ENCODE data around the gene TP73.
A peak's percentile ranks its signal among the peaks of the same experiment; 100 is the strongest.

Gene TP73

DNA sequence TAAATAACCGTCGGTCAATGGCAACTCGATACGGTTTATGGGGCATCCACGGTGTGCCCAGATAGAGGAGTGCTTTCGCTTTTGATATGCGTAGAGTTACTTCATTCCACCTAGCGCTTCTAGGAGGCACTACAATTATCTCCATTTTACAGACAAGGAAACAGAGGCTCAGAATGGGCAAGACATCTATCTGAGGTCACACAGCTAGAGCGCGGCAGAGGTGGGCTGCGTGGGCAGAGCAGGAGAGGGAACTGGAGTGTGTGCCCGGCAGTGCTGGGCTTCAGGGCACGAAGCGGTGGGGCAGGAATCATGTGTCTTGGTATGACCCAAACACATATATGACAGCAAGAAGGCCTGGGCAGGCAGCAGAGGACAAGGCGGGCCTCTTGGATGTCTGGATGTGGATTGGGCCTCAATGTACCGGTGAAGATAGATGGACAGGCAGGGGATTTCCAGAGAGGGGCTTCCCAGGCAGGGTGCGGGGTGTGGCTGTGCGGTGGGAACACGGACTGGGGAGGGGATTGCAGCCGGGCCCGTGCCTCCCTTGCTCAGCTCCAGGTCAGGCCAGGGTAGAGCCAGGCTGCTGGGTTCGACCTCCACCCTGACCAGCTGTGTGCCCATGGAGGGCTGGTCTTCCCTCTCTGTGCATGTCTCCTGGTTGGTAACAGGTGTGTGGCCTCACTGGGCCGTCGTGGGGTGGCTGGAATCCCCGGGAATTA is 21.2 kb downstream of the TP73 start:
- peak; percentile 42 for DNase-seq (ENCODE audit: low spot score)

DNA sequence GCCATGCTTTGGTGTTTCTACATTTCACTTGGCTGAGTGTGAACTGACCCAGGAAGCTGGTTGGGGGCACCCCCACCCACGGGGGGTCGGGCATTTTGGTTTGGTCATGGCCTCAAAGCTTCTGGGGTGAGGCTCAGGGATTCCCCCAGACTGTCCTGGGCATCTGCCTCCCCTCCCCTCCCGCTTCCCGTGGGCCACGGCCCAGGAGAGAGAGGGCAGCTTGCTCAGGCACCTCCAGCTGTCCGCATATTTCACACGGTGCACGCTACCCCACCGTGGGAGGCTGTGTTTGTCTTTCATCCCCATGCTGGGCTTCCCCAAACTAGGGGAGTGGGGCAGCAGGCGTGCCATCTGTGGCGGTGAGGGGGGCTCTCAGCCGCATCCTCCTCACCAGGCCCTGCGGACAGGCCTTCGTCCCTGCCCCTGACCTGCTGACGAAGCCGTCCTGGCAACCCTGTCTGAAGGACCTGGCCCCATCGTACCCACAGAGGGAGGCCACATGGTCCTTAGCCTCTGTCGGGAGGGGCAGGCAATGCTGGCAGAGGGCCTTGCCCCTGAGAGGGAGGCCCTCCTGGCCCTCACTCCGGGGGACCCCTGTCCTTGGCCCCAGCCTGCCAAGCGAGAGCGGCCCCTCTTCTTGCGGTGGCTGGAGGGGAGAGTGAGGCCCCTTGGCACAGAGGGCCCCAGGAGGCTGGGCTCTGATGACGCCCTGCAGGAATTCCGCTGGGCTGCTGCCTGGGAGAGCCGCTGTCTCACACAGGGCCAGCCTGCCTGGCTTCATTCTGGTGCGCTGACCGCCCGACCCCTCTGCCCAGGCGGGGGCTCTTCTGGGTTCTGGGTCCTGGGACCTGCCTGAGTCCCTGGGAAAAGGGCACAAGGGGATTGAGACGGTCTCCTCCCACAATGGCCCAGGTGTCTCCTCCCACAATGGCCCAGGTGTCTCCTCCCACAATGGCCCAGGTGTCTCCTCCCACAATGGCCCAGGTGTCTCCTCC is 22.1 kb downstream of the TP73 start:
- DNase-seq (ENCODE audit: low spot score), result no peak

DNA sequence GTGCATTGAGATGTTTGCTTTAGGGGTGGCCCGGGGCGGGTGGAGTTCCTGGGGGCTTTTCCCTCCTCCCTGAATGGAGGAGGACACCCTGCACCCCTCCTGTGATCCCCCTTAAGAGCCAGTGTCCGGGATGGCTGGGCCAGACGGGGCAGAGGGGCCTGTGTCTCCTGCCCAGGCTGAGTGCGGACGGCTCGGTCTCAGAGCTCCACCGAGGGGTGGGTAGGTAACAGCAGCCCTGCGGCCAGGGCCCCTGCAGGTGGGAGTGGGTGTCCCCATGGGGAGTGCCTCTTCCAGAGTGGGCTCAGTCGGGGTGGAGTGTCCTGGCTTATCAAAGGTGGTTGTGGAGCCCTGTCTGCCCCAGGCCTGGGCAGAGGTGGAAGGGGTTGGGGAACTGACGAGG is 23.1 kb downstream of the TP73 start:
- DNase-seq (ENCODE audit: low spot score), result no peak

DNA sequence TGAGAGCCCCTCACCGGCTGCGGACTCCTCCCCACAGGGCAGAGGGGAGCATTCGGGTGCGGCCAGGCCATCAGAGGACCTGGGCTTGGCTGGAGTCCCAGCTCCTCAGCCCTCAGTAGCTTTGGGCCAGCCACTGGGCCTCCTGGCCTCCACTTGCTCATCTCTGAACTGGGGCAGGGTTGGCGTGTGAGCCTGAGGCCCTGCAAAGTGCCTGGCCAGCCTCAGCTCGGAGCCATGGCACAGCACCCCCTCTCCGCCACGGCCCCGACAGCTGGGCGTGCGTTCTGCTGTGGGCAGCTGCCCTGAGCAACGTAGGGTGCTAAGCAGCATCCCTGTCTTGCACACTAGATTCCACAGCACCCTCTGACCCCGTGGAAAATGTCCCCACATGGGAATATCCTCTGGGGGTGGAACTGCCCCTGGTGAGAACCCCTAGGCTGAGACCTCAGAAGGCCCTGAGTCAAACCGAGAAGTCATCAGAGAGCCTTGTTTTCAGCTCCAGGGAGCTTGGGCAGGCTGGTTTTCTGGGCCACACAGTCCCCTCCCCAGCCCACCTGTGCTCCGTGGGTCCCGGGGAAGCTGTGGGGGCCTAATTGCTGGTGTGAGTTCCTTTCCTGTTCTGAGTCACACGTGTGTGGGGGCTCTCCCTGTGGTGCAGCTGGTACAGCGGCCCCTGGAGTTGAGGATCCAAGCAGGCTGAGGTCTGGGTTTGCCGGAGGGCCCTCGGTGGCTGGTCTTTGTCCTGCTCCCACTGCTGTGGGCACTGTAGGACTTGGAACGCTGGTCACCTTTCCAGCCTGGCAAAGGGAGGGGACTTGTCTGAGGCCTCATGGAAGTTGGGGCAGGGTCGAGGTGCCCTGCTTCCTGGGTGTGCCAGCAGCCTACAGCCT is 24.5 kb downstream of the TP73 start:
- peak; percentile 28 for DNase-seq (ENCODE audit: low spot score)

DNA sequence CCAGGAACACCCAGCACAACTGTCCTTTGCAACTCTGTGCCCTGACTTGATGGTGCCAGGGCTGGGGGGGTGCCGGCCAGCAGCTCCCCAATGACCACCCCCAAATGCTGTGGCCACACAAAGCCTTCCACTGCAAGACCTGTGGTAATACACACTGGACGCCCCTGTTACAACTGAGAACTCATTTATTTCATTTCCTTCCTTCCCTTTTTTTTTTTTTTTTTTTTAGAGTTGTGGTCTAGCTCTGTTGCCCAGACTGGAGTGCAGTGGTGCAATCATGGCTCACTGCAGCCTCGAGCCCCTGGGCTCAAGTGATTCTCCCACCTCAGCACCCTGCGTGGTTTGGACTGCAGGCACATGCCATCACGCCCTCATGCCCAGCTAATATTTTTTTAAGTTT is 25.2 kb downstream of the TP73 start:
- no peak for DNase-seq (ENCODE audit: low spot score)

DNA sequence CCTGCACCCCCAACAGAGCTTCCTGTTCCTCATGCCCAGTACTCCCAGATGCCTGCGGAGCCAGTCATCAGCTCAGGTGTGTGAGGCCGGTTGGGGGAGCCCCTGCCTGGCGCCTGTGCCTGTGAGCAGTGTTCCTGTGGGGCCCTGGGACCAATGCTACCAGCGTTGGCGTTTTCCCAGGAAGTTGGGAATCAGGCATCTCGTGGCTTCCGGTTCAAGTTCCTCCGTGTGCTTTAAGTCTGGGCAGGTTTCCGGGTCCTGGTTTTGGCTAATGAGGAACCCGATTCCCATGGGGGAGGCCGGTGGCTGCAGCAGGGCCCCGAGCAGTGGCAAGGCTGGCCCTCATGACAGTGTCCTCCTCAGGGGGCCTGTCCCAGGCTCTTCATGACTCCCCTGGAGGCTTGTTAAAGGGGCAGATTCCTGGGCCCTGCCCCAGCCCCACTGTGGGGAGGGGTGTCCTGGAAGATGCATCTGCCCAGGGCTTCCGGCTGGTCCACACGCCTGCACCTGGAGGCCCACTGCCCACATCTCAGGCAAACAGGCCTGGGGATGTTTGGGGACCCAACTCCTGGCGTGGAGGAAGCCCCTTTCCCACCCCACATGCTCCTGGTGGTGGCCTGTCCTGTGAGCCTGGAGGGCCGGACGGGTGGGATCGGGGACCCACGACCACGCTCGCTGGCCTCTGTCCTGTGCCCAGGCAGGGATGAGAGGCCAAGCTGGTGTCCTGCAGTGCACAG is 26.2 kb downstream of the TP73 start:
- no peak for DNase-seq (ENCODE audit: low spot score)

DNA sequence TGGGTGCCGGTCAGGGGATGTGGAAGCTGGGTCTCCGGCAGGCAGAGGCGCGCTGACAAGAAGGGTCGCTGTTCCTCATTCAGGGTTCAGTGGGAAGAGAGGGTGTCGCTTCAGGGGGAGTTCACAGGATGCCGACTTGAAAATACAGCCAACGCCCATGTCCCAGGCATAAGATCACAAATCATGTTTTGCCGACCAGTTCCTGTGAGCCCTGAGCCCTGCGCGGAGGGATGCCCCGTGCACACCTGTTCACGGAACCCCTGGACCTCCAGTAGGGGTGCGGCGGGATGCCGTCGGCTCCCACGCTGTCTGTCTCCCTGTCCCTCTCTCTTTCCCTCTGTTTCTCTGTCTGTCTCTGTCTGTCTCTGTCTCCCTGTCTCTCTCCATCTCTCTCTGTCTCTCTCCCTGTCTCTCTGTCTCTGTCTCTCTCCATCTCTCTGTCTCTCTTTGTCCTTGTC is 26.8 kb downstream of the TP73 start:
- no peak for DNase-seq (ENCODE audit: low spot score)

DNA sequence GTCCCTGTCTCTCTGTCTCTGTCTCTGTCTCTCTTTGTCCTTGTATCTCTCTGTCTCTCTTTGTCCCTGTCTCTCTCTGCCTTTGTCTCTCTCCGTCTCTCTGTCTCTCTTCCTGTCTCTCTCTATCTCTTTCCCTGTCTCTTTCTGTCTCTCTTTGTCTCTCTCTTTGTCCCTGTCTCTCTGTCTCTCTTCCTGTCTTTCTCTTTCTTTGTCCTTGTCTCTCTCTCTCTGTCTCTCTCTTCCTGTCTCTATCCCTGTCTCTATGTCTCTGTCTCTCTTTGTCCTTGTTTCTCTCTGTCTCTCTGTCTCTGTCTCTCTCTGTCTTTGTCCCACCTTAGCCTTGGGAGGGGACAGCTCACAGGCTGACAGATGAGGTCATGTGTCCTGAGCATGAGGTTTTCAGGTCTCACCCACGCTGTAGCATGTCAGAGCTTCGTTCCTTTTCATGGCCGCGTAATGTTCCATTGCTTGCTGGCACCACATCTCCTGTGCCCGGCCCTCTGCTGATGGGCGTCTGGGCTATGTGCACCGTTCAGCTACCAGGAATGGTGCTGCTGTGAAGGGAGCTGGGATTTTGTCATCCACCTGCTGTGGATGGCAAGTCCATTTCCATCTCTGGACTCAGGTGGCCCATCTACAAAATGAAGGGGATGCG is 27.6 kb downstream of the TP73 start:
- no peak for DNase-seq (ENCODE audit: low spot score)

DNA sequence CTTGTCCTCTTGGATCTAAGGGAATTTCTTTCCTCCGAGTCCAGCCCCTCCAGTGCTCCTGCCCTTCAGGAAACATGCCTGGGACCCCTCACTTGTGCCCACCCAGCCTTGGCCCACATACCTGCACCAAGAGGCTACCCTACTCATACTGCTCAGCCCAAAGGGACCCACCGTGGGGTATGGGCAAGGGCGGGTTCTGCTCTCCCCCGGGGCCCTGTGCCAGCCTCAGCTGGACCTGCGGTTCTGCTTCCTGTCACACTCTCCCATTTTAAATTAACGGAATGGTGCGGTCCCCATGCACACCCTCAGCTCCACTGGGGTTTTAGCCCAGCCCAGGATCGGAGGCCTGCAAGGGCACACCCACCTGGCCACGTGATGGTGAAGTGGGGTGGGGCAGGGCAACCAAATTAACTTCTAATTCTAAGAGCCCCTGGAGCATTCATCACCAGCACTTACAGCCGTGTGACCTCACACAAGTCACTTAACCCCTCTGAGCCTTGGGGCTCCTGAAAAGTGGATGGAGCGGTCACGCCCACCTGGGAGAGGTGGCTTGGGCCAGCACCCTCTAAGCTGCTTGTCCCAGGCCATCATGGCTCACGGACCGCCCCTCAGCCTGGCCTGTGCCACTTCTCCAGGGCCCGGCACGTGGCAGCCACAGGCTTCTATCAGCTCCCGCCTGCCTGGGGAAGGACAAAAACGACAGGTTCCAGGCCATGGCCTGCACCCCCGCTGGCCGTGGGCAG is 28.3 kb downstream of the TP73 start:
- DNase-seq (ENCODE audit: low spot score), result peak; percentile 59

DNA sequence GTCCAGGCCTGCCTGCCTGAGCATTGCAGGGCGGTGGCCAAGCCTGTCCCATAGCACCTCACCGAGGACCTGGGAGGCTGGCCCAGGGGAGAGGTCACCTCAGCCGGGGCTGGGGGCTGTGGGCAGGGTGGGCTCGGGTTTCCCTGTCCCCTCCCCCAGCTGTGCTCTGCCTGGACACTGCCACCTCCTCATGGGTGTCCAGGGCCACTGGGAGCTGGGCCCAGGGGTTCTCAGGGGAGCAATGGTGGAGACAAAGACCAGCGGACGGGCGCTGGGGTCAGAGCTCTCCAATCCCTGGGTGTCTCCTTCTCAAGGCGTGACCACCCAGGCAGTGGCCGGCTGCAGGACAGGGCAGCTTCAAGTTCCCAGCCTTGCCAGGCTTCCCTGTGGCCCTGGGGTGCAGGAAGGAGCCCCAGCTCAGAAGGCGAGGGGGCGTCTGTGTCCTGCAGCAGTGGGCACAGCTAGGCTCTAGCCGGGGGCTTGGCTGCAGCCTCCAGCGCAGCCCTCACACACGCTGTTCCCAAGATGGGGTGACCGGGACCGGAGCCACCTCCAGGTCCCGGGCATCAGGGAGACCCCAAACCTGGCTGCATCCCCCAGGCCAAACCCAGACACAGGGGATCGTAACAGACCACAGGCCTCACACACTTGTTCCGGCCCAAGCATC is 29.0 kb downstream of the TP73 start:
- no peak for DNase-seq (ENCODE audit: low spot score)

DNA sequence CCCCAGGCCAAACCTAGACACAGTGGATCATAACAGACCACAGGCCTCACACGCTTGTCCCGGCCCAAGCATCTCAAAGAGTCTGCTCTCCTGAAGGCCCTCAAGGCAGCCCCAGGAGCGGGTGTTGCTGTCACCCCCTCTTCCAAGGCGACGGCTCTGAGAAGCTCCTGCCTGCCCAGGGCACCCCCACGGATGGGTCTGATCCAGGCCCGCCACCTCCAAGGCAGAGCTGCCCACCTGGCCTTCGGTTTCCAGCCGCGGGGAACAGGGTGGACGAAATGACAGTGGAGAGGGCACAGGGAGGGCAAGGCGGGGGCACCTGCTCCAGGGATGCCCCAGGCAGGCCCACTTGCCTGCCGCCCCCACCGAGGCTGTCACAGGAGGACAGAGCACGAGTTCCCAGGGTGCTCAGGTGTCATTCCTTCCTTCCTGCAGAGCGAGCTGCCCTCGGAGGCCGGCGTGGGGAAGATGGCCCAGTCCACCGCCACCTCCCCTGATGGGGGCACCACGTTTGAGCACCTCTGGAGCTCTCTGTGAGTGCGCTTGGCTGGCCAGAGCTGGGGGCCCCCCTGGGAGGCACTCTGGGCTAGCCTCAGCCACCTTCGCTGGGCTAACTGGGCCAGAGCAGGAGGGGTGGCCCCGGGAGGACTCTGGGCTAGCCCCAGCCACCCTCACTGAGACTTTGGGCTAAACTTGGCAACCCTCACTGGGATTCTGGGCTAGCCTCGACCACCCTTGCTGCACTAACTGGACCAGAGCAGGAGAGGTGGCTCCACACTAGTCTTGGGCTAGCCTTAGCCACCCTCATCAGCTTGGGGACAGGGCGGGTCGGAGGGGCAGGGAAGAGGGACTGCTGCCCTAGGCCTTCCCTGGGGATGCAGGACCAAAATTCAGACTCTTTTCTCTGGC is 29.8 kb downstream of the TP73 start:
- DNase-seq (ENCODE audit: low spot score), result no peak

DNA sequence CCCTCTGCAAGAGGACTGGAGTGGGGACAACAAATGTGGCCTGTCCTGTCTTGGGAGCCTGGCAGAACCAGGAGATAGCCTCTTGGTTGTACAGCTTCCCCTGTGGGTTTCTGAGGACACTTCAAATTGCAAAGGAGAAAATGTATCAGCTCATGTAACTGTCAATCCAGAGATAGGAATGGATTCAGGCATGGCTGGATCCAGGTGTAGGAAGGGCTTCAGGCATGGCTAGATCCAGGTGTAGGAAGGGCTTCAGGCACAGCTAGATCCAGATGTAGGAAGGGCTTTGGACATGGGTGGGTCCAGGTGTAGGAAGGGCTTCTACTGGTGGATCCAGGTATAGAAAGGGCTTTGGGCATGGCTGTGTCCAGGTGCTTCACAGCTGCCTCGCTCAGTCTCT is 30.9 kb downstream of the TP73 start:
- no peak for DNase-seq (ENCODE audit: low spot score)

DNA sequence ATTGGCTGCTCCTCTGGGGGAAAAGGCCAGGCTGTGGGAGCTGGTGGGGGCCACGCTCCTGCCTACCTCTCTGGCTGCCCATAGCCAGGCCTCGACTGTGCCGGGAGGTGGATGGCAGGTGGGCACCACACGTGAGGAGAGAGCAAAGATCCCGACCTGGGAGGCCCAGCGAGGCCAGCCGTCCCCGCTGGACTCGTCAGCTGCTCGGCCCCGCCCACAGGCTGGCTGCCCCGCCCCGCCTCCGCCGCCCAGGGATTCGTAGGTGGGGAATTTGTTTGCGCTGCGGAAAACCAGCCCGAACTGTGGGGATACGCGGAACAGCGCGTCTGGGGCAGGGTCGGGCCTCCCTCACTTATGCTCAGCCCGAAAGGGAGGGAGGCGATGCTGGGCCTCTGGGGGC is 31.7 kb downstream of the TP73 start:
- DNase-seq (ENCODE audit: low spot score), result no peak

DNA sequence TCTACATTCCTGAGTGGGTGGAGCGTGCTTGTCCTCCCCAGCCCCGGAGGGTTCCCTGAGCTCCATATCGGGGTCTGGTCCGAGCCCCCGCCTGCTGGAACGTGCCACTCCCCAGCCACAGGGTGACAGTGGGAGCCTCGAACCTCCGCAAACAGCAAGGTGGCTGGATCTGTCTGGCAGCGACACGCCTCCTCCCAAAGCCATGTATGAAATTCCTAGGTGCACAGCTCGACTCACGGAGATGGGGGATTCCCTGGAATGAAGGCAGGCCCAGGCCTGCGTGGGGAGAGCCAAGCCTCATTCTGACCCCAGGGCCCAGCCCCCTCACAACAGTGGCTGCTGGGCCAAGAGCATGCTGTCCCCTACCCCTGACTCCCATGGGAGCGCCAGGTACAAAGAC is 32.9 kb downstream of the TP73 start:
- no peak for DNase-seq (ENCODE audit: low spot score)

DNA sequence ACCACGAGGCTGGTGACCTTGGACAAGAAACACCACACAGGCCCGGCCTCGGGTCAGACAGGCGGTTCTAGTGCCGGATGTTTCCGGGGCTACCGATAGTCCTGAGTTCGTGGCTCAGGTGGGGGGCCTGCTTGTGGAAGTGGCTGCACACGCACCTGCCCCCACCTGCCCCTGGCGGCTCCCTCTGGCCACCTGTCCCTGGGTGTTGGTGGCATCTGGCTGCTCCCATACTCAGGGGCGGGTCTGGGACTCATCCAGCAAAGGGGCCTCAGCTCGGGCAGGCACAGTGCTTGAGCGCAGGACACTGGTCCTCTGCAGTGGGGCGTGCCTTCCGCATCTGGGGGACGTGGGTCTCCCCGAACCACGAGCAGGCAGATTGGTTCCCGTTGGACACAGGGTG is 33.6 kb downstream of the TP73 start:
- no peak for DNase-seq (ENCODE audit: low spot score)

DNA sequence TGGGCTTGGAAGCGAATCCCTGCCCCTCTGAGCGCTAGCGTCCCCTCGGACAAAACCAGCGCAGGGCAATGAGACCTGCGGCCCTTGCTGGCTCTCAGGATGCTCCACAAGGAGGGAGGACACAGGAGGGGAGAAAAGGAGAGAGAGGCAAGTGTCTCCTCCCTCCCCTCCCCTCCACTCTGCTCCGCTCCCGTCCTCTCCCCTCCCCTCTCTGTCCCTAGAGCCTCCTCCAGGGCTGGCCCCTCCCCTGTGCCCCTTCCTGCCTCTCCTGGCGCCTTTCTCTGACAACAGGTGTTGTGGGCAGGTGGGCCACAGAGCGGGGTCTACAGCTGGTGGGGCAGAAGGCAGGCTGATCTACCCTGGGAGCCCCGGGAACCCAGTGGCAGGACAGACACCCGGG is 35.2 kb downstream of the TP73 start:
- DNase-seq (ENCODE audit: low spot score), result no peak

DNA sequence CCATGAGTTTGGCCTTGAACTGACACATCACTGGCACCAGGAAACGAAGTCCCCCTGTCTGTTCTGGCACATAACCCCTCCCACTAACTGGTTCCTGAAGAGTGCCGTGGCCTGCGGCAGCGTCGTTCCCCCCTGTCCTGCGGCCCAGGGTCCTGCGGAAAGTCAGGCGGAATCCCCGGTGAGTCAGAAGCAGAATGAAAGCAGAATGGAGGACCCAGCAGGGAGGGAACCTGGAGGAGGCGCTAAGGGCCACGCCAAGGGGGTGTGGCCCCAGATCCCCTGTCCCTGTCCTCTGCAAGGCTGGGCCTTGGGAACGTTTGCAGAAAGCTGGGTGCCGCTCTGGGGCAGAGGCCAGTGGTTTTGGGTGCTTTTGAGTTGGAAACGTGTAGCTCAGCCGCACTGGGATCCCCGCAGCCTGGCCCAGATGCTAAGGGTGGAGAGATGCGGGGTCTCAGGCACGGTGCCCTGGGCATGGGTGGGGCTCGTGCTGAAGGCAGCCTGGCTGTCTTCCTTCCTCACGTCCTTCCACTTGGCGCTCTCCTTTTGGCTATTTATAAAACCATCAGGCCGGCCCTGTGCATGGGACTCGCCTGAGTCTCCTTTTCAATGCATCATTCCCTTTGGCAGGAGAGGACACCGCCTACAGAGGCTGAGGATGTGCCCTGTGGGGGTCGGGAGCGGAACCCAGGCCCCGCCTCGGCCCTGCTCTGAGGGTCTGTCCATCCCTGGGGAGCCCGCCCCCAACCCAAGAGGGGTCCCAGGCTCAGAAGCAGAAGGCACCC is 36.2 kb downstream of the TP73 start:
- DNase-seq (ENCODE audit: low spot score), result no peak
